Activated CD4-positive, alpha-beta T cell treated with anti-CD3 and anti-CD28 coated beads, Interleukin-2, amount 50 U/mL, for 48 hours (primary cell): Measurements from ENCODE around the gene PNPLA3.
"Not testable (repeated sequence)": the region's sequence is repeated elsewhere in the genome, so short reads cannot be mapped to it uniquely, and the experiment has no call there.

Experiments used
- DNase-seq, 2 experiments: peaks; one replicate each; pipeline ENCODE4 v3.0.0-alpha.2; 2020

PNPLA3 gene

DNA sequence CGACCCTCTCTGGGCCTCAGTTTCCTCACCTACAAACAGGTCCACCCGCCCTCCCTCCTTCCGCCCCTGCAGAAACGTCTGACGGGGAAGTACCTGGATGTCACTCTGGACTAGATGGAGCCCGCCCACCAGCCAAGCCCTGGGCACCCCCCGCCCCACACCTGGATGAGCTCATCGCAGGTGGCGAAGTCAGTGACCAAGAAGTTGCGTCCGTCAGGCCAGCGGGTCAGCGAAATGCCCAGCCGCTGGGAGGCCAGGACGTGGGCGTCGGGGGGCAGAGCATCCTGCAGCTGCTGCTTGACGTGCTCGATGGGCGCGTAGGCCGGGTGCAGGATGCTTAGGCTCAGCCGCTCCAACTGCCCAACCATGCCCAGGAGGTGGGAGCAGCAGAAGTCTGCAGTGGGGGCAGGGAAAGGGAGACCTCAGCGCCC is 32.7 kb upstream of the PNPLA3 start:
- DNase-seq, result no peak

DNA sequence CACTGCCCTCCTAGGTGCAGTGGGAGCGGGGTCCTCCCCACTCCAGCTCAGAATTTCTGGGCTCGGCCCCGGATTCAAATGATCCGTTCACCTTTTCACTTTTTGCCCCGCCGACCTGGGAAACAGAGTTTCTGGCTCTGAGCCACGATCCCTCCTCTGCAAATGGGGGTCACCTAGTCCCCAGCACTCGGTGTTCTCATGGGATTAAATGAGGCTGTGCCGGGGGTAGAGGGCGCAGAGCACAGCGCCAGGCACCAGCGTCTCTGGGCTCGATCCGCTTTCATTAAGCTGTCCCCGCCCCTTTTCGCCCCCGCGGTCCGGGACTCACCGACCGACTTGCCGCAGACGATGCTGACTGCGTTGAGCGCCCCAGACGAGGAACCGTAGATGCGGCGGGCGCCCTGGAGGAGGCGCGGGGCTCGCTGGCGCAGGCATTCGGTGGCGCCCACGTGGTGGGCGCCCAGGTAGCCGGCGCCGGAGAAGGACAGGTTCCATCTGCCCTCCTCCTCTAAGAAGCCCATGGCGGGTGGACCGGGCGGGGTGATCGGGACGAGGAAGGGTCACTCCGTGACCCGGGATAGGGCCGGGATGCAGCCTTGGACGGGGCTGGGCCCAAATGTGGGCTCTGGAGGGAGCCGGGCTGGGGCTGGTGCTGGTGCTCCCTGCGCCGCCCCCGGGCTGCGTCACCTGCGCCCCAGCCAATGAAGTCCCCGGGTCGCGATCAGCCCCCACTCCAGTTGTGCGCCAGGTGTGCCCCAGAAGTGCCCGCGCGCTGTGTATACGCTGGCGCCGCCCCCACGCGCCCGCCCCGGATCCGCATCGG is 32.0 kb upstream of the PNPLA3 start, which contains the start of gene PNPLA5:
TSS of gene PNPLA5 (minus strand) at position 654 of the 823 bp plus-strand sequence. CDS start at position 521, 133 bp downstream.
- peak; percentile 35 to 50 for DNase-seq

DNA sequence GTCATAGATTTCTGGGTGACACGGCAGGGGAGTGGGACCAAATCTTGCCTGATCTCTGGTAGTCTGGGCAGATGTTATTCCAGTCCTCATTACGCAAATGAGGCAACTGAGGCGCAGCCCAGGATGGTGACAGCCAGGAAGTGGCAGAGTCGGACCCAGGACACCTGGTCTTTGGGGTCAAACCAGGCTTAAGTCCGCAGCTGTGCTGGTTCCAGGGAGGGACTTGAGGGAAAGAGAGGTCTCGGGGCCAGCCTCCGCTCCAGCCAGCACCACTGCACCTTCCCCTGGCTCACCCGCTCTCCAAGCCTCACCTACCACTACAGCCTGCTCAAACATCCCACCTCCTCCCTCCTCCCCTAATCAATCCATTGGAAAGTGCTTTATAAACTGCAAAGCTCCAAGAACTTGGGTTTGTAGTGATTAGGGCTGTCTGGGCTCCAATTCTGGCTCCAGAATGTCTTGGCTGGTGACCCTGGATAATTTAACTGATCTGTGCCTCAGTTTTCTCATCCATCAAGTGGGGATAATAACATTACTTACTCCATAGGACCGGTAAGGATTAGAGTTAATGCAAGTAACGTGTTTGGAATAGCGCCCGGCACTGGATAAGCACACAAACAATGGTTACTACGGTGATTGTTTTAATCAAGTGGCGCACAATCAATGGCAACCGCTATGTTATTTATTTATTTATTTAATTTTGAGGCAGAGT is 31.3 kb upstream of the PNPLA3 start:
- no peak for DNase-seq

DNA sequence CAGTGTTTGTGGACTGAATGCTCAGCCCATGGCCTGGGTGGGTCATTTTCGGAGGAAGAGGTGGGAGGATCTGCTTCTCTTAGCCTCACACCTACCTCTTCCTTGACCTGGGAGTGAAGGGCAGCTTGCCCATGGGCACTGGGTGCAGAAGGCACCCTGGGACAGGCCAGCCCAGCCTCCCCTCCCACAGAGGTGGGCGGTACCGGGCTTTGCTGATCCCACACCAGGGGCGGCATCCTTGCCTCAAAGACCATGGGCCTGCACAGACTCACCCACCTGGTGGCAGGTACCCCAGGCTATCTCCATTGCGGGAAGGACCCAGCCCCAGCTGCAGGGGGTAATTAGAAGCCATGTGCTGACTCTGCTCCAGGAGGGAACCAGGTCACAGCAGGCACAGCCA is 30.3 kb upstream of the PNPLA3 start:
- no peak for DNase-seq

DNA sequence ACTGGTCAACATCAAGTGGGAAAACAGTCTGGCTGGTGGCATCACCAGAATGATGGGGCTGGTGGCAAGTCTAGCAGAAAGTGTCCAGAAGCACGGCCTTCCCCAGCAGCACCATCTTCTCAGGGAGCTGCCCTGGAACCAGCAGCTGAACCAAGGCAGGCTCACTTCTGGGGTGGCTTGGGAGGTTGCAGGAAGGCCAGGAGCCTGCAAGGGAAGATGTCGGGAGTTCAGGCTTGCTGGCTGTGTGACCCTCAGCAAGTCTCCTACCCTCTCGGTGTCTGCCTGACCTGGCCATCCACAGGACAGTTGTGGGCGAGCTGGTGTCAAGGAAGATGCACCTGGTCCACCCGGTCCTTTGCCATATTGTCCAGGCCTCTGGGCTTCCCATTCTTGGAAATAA is 29.5 kb upstream of the PNPLA3 start:
- DNase-seq, result no peak

DNA sequence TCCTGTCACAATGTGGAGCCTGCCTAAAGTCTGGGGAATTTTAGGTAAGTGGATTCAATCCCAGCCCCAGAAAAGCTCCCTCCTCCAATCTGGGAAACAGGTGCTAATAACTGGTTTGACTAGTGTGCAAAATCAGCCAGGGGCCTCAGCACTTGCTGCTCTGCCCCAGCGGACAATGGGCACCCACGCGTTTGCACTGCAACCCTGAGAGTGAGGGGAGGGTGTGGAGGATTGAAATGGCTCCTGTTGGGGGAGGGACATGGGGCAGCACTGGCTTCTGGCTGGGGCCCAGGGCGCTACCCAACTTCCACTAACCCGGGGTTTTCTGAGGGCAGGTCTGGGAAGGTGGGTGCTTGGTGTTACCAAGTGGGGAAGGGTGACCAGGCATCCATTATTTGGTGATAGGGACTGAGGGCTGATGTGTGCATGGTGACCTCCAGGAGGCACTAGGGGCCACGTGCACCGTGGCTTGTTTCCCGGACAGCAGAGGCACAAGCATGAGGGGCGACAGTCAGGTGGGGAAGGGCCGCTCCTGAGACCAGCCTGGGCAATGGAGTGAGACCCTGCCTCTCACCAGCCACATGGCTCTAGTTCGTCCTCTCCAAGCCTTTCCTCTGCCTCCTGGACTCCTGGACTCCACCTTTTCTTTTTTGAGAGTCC is 27.5 kb upstream of the PNPLA3 start:
- no peak for DNase-seq

GRCh38 chr22:43897751-43898261 is 25.8 kb upstream of the PNPLA3 start:
- peak; percentile 27 to 31 for DNase-seq

DNA sequence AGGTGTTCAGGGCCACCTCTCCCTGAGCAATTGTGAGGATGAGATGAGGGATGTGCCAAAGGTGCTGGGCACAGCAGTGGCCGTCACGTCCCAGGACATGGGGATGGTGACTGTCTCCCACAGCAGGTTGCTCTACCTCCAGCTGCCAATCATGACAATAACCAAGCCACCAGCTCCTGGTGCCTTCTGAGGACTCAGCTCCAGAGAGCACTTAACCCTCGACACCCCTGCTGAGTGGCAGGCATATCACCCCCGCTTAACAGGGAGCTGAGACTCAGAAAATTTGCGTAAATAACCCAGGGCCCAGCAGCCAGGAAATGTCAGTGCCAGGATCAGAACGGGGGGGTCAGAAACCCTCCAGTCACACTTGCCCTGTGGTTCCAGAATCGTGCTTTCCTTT is 23.4 kb upstream of the PNPLA3 start:
- DNase-seq, result no peak

DNA sequence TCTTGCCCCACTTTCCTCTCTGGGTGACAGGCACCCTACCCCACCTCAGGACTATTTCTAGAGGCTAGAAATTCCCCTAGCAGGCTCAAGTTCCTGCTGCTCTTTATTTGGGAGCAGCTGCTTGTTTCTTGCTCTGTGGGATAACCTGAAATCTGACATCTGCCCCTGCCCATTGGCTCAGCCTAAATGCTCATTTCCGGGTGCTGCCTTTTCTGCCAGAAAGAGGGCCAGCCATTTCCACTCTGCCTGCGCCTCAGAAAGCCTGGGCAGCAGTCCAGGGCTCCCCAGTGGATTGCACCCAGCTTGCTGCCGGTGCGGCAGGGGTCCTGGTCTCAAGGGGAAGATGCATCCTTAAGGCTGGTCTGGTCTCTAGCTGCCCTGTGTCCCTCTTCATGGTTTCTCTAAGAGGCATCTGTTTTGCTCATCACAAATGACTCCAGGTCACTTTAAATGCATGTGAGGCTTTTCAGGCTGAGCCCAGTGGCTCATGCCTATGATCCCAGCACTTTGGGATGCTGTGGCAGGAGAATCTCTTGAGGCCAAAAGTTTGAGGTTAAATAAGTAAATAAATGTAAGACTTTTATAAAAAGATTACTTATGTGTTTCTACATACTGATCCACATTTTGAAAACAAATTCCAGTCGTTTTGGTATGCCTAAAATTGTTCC is 21.5 kb upstream of the PNPLA3 start:
- no peak for DNase-seq

- DNase-seq, result not testable (repeated sequence)
Measured at GRCh38 chr22:43903033-43903432, 20.6 kb upstream of the PNPLA3 start.

DNA sequence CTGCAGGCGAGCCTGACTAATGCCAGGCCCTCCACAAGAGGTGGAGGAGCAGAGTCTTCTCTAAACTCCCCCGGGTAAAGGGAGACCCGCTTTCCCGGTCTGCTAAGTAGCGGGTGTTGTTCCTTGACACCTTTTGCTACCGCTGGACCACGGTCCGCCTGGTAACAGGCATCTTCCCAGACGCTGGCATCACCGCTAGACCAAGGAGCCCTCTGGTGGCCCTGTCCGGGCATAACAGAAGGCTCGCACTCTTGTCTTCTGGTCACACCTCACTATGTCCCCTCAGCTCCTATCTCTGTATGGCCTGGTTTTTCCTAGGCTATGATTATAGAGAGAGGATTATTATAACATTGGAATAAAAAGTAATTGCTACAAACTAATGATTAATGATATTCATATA is 19.2 kb upstream of the PNPLA3 start:
- peak; percentile 50 to 63 for DNase-seq

DNA sequence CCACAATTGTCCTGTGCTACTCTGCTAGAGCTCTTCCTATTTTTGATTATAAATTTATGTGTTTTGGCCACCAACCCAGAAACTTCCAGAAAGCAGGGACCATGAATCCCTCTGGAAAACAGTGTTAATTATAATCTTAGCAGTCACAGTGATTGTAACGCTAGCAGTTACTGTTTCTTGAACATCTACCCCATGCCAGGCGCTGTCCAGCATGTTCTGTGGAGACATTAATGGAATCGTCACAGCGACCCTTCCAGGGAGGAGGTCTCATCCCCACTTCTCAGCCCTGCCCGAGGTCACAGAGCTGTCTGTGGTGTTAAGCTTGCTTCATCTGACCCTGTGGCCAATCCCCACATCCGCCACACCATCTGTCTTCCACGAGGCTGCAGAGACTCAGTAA is 17.9 kb upstream of the PNPLA3 start:
- DNase-seq, result no peak

GRCh38 chr22:43909708-43910107 is 13.9 kb upstream of the PNPLA3 start:
- no peak for DNase-seq

GRCh38 chr22:43910178-43910695 is 13.4 kb upstream of the PNPLA3 start:
- DNase-seq, result no peak

DNA sequence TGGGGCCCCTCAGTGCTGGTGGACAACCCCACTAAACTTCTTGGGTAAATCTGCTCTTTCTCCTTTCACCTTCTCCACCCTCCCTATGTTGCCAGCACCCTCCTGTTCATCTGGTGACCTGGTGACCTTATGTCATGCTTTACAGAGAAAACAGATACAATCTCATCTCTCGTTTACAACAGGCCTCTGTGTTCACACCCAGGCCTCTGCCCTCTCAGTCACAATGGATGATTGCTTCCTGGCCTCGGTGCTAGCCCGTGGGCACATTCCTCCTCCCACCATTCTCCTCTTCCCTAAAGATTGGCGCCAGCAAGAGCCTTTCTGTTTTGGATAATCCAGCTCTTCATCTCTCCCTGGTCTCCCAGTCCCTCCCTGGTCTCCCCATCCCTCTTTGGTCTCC is 12.3 kb upstream of the PNPLA3 start:
- DNase-seq, result no peak

DNA sequence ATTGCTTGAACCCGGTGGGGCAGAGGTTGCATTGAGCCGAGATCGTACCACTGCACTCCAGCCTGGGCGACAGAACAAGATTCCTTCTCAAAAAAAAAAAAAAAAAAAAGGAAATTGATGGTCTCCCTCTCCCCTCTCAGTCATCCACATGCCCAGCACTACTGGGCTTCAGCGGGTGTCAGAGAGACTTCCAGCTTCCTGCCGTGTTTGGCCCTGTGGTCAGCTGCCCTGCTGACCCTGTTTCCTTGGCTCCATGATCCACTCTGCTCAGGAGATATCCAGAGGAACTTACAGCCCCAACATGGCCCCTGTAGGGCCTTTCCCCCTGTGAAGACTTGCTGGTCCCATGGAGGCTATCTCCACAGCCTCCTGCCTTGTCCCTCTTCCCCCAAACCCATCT is 6.1 kb upstream of the PNPLA3 start:
- no peak for DNase-seq

DNA sequence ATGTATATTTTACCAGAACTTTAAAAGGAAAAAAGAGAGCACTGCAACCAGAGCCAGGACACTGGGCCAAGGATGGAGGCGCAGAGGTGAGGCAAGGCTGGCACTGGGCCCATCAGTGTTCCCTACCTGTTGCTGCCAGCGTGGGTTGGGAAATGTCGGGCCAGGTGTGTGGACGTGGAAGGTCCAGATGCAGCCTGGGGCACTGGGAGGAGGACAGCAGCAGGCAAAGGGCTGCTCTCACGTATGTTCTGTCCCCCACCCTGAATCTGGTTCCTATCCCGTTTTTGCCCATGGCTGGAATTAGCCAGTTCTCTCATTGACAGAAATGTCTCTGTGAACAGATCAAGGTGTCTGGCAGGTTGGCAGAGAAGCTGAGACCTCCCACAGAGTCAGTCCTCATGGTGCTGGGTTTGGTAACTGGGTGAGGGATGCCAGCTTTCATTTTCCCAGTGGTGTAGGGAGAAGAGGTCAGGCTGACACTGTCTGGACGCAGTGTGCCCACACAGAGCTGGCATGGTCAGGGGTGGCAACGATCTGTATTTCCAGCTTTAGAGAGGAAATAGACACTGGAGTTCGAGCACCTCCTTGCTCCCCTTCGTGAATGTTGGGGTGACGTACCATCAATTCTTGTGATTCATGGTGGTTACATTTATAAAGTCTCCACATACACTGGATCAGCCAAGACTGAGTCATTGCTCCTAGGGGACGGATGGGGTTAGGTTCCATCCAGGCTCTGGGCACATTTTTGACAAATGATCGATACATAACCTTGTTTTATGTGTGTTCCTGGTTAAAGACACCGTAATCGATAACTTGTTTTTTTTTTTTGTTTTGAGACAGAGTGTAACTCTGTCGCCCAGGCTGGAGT is 4.3 kb upstream of the PNPLA3 start:
- no peak for DNase-seq

- no peak for DNase-seq
Measured at GRCh38 chr22:43921370-43921769, 2.2 kb upstream of the PNPLA3 start.

- no peak for DNase-seq
Measured at GRCh38 chr22:43922123-43922522, 1.5 kb upstream of the PNPLA3 start.

DNA sequence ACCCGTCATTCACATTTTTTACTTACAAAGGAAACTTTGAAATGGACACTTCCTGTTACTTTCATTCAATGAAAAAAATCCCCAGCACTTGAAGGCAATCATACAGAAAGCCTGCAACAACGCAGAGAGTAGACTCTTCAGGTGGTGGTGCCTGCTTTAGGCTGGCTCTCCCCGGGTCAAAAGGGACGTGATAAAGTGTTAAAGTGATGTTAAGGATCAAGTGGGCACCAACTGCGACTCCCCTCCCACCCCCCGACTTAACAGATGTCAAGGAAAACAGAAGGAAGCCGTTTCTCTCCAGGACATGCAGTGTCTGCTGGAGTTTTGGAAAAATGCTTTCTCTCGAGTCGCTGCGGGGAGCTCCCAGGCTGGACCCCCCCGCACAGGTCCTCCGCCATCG is 414 bp upstream of the PNPLA3 start:
- DNase-seq, result peak in 1 of 2 experiments; percentile 11

GRCh38 chr22:43924877-43925276 is 1.3 kb downstream of the PNPLA3 start:
- DNase-seq, result no peak
